Activated T-helper 2 cell treated with anti-CD3 and anti-CD28 coated beads, Interferon-gamma antibody, Interleukin-2, Interleukin-4, amounts not matched to agents 10 μg/mL and 5 μg/mL and 100 μg/mL, durations not matched to agents 14 hours and 24 hours and 36 hours (primary cell): ENCODE data around the gene RCAN1. TPM values are rescaled to one million over a fixed set of nuclear protein-coding genes. Genes with fewer than 3 reads are reported as not detected.

Experiments
- DNase-seq: peaks from one replicate; pipeline ENCODE4 v3.0.0; 2021; ENCODE audit warnings: low spot score
- H3K27ac Mint-ChIP-seq: one replicate; pipeline ENCODE4 v1.8.0; 2021; ENCODE audit warnings: mixed read lengths
- H3K27me3 Mint-ChIP-seq: one replicate; pipeline ENCODE4 v1.8.0; 2021; ENCODE audit warnings: low read depth, mixed read lengths
- H3K36me3 Mint-ChIP-seq: one replicate; pipeline ENCODE4 v1.8.0; 2021; ENCODE audit warnings: low read depth, mixed read lengths
- H3K4me1 Mint-ChIP-seq: one replicate; pipeline ENCODE4 v1.8.0; 2021; ENCODE audit warnings: low read depth, mixed read lengths
- H3K4me3 Mint-ChIP-seq: one replicate; pipeline ENCODE4 v1.8.0; 2021; ENCODE audit warnings: low read depth, mild to moderate bottlenecking, moderate library complexity, mixed read lengths
- H3K9me3 Mint-ChIP-seq: one replicate; pipeline ENCODE4 v1.8.0; 2021; ENCODE audit warnings: mixed read lengths
- intact Hi-C: fragments of 100-400 bp; cut with micrococcal nuclease; formaldehyde crosslinking; loops from one replicate; pipeline ENCODE4 v1.15.1; 2023
- total RNA-seq: library from RNA; stranded (reverse); gene quantifications from 2 replicates; pipeline ENCODE4 v1.2.3, GENCODE V29; 2022

Gene RCAN1
- total RNA-seq, 1 donor from 2014 or later, result 21.1 TPM

DNA sequence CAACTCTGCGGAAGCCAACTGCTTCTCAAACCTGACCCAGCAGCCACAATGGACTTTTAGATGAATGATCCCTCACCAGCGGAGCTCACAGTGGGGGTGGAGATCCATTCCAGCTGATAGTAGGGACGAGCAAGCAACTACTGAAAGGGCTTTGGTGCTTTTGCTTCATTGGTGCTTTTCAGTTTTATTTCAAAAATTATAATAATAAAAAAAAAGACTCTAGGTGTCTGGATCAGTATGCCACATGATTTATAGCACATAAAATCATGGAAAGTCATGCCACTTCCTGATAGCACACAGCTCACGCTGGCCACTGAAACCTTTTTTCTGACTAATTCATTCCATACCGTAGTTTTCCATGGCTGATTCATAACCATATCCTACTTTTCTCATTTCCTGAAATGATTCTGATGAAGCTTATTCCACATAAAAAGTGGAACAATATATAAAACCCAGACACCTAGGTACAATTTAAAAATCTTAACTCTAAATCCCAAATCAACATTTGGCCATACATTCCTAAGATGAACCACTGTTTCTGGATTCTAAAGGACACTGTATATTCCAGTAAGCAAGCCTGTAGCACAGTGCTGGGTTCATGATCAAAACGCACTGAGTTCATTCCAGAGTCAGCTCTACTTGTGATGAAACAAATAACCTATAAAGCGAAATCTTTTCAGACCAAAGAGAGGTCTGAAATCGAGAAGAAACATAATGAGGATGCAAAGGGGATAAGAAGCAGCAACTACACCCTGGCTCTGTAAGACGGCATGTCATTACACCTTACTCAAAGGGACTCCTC lies 61.6 kb downstream of the RCAN1 start:
- intact Hi-C loops, result no loop called here
- Mint-ChIP-seq H3K27ac (peak overlapping the region; percentile 62), H3K9me3 (peaks cover 14% of the 10 kb centered on the region)

DNA sequence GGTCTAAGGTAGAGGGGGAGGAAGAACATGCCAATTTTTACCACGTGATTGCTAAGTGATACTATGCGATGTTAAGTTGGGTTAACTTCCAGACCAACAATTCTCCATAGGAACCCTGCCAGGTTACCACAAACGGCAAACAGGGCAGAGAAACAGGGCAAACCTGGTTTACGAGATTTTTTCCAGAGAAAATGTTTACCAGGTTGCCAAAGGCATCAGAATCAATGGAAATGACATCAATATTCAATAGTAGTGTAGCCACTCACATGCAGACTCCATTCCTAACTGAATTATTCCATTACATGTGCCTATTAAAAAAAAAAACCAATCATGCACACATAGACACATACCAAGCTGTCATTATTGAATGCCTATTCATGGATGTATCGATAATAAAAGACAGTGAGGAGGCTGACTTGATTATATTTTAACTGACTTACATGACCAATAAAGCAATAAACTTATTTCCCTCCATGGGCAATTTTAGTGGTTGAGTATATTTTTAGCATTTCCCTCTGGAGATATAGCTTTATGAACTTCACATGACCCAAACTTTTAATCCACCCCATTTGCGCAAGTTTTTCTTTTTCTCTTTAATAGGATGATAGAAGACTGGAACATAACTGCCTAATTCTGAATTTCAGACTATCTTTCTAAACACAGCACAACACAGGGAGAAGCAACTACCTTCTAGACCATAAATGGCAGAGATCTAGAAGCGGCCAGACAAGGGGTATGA lies 62.4 kb downstream of the RCAN1 start:
- Mint-ChIP-seq H3K27ac (peak overlapping the region; percentile 62), H3K4me3 (no peak overlapping the region), H3K27me3 (no peaks in the 10 kb centered on the region), H3K4me1 (peaks cover 13% of the 10 kb centered on the region), H3K36me3 (peaks cover 10% of the 10 kb centered on the region), H3K9me3 (peaks cover 14% of the 10 kb centered on the region)
- DNase-seq, result no peak
- intact Hi-C loops, result no loop called here

More for the DNA sequence above, 61.6 kb downstream of the RCAN1 start:
- Mint-ChIP-seq H3K4me3 (no peak overlapping the region), H3K4me1 (peaks cover 13% of the 10 kb centered on the region), H3K27me3 (no peaks in the 10 kb centered on the region), H3K36me3 (peaks cover 10% of the 10 kb centered on the region)
- DNase-seq, result no peak

DNA sequence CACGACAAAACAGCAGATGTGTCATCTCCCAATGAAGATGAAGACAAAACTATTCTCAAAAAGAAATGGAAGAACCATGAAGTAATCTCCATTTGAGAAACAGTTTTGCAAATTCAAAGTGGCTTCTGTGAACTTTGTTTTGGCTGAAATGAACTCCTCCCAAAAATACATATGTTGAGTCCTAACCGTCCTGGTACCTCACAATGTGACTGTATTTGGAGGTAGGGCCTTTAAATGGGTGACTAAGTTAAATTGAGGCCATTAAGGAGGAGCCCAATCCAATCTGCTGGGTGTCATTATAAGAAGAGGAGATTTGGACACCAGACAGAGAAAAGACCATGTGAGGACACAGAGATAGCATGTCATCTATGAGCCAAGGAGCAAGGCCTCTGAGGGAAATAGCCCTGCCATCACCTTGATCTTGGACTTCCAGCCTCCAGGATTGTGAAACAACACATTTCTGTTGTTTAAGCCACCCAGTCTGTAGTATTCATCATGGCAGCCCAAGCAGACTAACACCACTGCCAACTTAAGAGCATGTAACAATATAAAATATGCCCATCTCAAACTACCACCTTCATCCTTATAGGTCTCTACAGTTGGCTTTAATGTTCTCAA lies 64.6 kb downstream of the RCAN1 start:
- peaks cover 13% of the 10 kb centered on the region for H3K9me3 Mint-ChIP-seq
- no peak for DNase-seq
- intact Hi-C loops, result no loop called here
- H3K27me3 Mint-ChIP-seq, result no peaks in the 10 kb centered on the region
- H3K4me3 Mint-ChIP-seq, result no peak overlapping the region
- no peak overlapping the region for H3K27ac Mint-ChIP-seq
- peaks cover 10% of the 10 kb centered on the region for H3K36me3 Mint-ChIP-seq
- peaks cover 26% of the 10 kb centered on the region for H3K4me1 Mint-ChIP-seq

DNA sequence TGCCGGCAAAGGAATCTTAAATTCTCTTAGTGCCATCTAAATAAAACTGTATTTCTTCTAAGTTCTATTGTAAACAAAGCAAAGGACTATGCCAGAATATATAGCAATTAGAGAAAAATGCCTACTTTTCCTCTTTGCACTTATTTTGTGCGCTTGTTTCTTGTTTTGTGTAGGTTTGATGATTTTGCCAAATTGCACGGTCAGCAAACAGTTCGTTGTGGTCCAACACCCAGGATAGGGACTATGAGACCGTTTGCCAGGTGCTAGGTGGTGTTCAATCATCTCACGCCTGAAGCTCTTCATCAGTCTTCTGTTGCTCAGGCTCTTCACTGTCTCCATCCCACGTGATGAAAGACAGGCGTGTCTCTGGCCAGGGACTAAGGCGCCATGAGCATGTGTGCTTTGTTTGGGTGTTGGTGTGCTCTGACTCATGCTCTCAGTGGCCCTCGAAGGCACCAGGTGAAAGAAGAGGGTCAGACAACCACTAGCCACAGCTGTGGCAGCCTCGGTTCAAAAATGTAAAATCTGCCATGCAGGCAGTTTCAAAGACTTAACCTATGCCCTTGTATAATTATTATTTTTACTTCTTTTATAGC lies 66.0 kb downstream of the RCAN1 start:
- intact Hi-C loops, result no loop called here
- Mint-ChIP-seq H3K4me3 (no peak overlapping the region), H3K36me3 (peaks cover 5% of the 10 kb centered on the region), H3K9me3 (peaks cover 3% of the 10 kb centered on the region), H3K4me1 (peaks cover 37% of the 10 kb centered on the region), H3K27me3 (no peaks in the 10 kb centered on the region), H3K27ac (no peak overlapping the region)
- DNase-seq, result no peak

DNA sequence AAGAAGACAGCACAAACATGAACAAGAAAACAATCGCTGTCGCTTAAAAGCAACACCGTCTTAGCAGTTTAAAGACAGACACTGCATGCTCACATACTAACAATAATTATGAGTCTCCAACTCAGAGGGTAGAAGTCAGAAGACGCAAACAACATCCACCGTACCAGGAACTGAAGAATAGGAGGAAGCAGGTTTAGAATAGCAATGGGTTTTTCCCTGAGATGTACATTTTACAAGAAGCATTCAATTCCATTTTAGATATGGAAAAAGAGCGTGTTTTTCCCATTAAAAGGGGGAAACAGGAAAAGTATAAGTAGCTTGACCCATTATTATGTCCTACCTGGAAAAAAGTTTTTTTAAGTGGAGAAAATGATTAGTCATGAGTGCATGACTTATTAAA lies 68.4 kb downstream of the RCAN1 start:
- peaks cover 8% of the 10 kb centered on the region for H3K36me3 Mint-ChIP-seq
- H3K9me3 Mint-ChIP-seq, result no peaks in the 10 kb centered on the region
- no peak for DNase-seq
- H3K27ac Mint-ChIP-seq, result peak overlapping the region; percentile 73
- intact Hi-C loops, result no loop called here
- peaks cover 32% of the 10 kb centered on the region for H3K4me1 Mint-ChIP-seq
- H3K4me3 Mint-ChIP-seq, result no peak overlapping the region
- no peaks in the 10 kb centered on the region for H3K27me3 Mint-ChIP-seq

DNA sequence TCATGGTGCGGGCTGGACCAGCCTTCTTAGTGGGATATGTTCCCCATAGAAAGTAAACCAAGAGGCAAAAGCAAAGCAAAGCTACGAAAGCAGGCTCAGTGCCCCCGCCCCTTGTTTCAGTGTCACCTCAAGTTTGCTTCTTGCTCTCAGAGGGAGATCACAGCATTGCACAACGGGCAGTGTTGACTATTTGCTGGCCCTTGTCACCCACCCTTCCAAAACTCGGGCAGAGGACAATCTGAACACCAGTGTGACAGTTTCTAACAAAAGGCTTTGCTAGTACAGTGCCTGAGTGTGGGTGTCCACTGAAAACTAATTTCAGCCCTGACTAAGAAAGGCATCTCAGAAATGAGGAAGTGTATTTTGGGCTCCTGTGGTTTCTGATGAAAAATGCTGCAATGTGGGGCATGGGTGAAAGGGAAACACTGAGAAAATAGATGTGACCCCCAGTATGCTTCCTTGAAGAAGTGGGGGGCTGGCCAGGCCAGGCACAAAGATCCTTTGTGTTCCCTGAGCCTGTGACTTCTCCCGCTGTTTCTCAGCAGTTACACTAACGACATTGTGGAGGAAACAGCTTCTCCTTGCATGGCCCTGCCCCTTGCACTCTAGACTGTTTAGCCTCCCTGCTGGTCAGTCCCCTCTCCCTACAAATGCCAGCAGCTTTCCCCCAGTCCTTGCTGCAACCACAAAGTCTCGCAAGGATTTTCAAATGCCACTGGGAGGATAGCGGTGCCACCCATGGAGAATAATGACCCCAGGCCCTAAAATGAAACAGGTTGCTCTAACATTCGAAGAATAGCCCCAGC lies 69.6 kb downstream of the RCAN1 start:
- Mint-ChIP-seq H3K27ac (peak overlapping the region; percentile 81), H3K4me1 (peaks cover 32% of the 10 kb centered on the region), H3K9me3 (no peaks in the 10 kb centered on the region), H3K4me3 (no peak overlapping the region), H3K36me3 (peaks cover 7% of the 10 kb centered on the region), H3K27me3 (no peaks in the 10 kb centered on the region)
- intact Hi-C loops, result no loop called here
- no peak for DNase-seq

DNA sequence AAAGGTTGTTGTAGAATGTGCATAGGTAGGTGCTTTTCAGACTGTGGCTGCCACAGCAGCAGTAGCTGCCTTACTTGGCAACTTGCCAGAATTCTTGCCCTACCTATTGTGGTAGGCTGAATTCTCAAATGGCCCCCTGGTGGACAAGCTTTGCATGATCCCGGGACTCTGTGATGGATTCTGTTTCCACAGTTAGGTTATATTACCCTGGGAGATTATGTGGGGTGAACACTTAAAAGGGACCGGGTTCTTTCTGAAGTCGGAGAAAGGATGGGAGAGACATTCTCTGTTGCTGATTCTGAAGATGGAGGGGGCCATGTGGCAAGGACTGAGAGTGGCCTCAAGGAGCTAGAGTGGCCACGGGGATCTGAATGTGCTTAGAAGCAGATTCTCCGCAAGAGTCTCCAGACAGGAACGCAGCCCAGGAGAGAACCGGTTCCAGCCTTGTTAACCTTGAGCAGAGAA lies 70.8 kb downstream of the RCAN1 start:
- Mint-ChIP-seq H3K9me3 (no peaks in the 10 kb centered on the region), H3K4me3 (no peak overlapping the region), H3K36me3 (peaks cover 4% of the 10 kb centered on the region), H3K4me1 (peaks cover 31% of the 10 kb centered on the region), H3K27me3 (no peaks in the 10 kb centered on the region), H3K27ac (peak overlapping the region; percentile 60)
- DNase-seq, result no peak
- intact Hi-C loops, result no loop called here

DNA sequence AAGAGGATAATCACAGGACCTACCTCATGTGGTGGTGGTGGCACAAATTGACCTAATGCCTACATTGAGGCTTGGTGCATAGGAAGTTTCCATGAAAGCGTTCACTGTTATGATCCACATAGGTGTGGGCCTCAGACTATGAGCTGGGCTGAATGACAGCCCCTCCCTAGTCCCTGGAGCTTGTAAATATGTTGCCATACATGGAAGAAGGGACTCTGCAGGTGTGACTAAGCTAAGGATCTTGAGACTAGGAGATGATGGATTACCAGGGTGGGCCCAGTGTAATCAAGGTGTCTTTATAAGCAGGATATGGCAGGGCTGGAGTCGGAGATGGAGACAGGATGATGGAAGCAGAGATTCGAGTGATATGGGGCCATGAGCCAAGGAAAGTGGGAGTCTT lies 71.9 kb downstream of the RCAN1 start:
- Mint-ChIP-seq H3K27ac (peak overlapping the region; percentile 28), H3K36me3 (peaks cover 4% of the 10 kb centered on the region), H3K27me3 (no peaks in the 10 kb centered on the region), H3K4me1 (peaks cover 30% of the 10 kb centered on the region), H3K4me3 (no peak overlapping the region), H3K9me3 (no peaks in the 10 kb centered on the region)
- DNase-seq, result no peak
- intact Hi-C loops, result no loop called here

DNA sequence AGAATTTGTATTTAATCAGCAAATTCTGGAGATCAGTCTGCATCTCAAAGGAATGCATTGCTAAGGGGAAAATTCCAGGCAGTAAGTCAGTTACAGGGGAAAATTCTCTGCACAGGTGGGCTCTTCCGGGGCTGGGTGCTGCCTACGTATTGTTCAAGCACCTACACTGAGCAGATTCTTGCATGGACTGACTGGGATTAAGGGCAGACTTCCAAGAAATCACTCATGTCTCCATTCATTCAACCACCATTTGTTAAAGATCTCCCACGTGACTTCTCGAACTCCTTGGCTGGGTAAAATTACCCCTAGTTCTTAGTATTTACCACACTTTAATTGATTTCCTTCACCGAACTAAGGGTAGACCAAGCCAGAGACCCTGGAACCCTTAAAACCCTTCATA lies 74.7 kb downstream of the RCAN1 start:
- no peak overlapping the region for H3K4me3 Mint-ChIP-seq
- H3K4me1 Mint-ChIP-seq, result peaks cover 26% of the 10 kb centered on the region
- DNase-seq, result no peak
- H3K27me3 Mint-ChIP-seq, result no peaks in the 10 kb centered on the region
- no peak overlapping the region for H3K27ac Mint-ChIP-seq
- intact Hi-C loops, result no loop called here
- H3K36me3 Mint-ChIP-seq, result peaks cover 6% of the 10 kb centered on the region
- H3K9me3 Mint-ChIP-seq, result no peaks in the 10 kb centered on the region

DNA sequence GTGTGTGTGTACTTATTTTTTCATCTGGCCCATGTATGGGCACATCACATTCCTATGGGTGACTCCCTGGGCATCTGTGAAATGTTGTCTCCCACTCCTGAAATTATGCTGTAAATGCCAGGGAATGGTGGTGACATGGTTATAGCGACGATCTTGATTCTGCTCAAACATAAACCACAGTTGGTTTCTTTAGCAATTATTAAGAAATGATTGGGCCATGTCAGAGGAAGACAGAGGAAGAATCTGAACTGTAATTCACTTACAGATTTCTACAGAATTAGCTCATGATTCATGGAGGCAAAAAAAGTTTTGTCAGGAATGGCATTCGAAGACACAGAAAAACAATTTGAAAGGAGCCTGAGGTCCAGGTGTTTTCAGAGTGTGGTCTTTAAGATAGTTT lies 77.1 kb downstream of the RCAN1 start:
- DNase-seq, result no peak
- peaks cover 3% of the 10 kb centered on the region for H3K36me3 Mint-ChIP-seq
- no peaks in the 10 kb centered on the region for H3K27me3 Mint-ChIP-seq
- H3K27ac Mint-ChIP-seq, result peak overlapping the region; percentile 63
- peaks cover 27% of the 10 kb centered on the region for H3K4me1 Mint-ChIP-seq
- H3K4me3 Mint-ChIP-seq, result no peak overlapping the region
- intact Hi-C loops, result no loop called here
- H3K9me3 Mint-ChIP-seq, result no peaks in the 10 kb centered on the region

DNA sequence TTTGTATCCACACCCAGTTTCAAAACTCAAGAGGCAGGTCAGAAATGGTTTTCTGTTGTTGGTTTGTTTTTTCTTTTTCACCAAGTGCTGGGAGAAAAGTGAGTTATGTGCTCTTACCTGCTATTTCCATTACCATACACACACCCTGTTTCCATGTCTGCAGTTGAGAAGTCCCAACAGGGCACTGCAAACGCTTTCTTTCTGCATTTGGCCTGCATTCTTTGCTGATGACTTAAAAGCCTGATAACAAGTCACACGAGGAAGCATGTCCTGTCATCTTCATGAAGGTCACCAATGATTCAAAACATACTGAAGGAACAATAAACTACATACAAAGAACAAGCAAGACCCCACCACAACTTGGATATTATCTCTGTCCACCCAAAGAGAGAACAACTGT lies 78.1 kb downstream of the RCAN1 start:
- H3K27ac Mint-ChIP-seq, result peak overlapping the region; percentile 50
- DNase-seq, result no peak
- H3K36me3 Mint-ChIP-seq, result peaks cover 3% of the 10 kb centered on the region
- peaks cover 27% of the 10 kb centered on the region for H3K4me1 Mint-ChIP-seq
- no peaks in the 10 kb centered on the region for H3K9me3 Mint-ChIP-seq
- intact Hi-C loops, result no loop called here
- no peaks in the 10 kb centered on the region for H3K27me3 Mint-ChIP-seq
- no peak overlapping the region for H3K4me3 Mint-ChIP-seq

DNA sequence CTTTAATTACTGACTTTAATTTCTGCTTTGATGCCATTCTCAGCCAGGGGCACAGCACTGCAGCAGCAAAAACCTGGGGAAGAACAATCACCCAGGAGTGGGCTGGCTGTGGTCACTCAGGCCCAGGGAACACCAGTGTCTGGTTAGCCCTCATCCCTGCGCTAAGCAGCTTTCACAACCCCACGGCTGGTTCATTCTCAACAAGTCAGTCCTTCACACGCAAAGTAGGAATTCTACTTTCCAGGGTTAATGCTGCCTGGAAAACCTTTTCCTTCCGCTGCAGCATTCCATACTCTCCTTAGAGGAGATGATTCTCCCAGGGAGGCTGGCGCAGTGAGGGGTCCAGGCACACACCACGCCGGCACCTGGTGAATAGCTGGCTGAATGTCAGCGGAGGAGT lies 78.6 kb downstream of the RCAN1 start:
- DNase-seq, result no peak
- Mint-ChIP-seq H3K4me3 (no peak overlapping the region), H3K9me3 (no peaks in the 10 kb centered on the region), H3K27ac (peak overlapping the region; percentile 50), H3K36me3 (peaks cover 3% of the 10 kb centered on the region), H3K4me1 (peaks cover 27% of the 10 kb centered on the region), H3K27me3 (no peaks in the 10 kb centered on the region)
- intact Hi-C loops, result no loop called here
